NCI-H146 treated with DMSO at 0.1 percent for 48 hours (cell line): ENCODE measurements around the gene B4GALT6.

ENCODE experiments used
- DNase-seq: peaks from one replicate; lab custom pipeline; 2025; ENCODE audit not compliant: unreplicated experiment; lab: John Stamatoyannopoulos, UW

B4GALT6 gene

GRCh38 chr18:31596081-31596872 is 88.1 kb downstream of the B4GALT6 start:
- no peak for DNase-seq

- no peak for DNase-seq
These were observed 89.1 kb downstream of the B4GALT6 start for GRCh38 chr18:31595121-31595771.

GRCh38 chr18:31592506-31593157 is 91.7 kb downstream of the B4GALT6 start:
- no peak for DNase-seq

GRCh38 chr18:31591628-31592027 is 92.8 kb downstream of the B4GALT6 start, which contains the start of gene TTR:
TTR (plus strand) TSS chr18:31591877; CDS start chr18:31591903, 26 bp downstream.
- DNase-seq, result no peak

- DNase-seq, result no peak
These were observed 93.3 kb downstream of the B4GALT6 start for GRCh38 chr18:31591113-31591512.

GRCh38 chr18:31590570-31590969 is 93.8 kb downstream of the B4GALT6 start:
- no peak for DNase-seq

- DNase-seq, result no peak
These were observed 96.9 kb downstream of the B4GALT6 start for GRCh38 chr18:31587529-31587928.

GRCh38 chr18:31586616-31587015 is 97.8 kb downstream of the B4GALT6 start:
- no peak for DNase-seq

- DNase-seq, result no peak
These were observed 98.4 kb downstream of the B4GALT6 start for GRCh38 chr18:31585991-31586390.

GRCh38 chr18:31583185-31583854 is 101.1 kb downstream of the B4GALT6 start:
- DNase-seq, result no peak

GRCh38 chr18:31581498-31582197 is 102.7 kb downstream of the B4GALT6 start:
- no peak for DNase-seq

GRCh38 chr18:31579375-31579774 is 105.0 kb downstream of the B4GALT6 start:
- DNase-seq, result no peak

- DNase-seq, result no peak
These were observed 106.3 kb downstream of the B4GALT6 start for GRCh38 chr18:31578126-31578525.

GRCh38 chr18:31577195-31577594 is 107.2 kb downstream of the B4GALT6 start:
- no peak for DNase-seq

GRCh38 chr18:31576670-31577069 is 107.7 kb downstream of the B4GALT6 start:
- no peak for DNase-seq

- no peak for DNase-seq
These were observed 108.7 kb downstream of the B4GALT6 start for GRCh38 chr18:31575515-31576257.

GRCh38 chr18:31574359-31574758 is 110.0 kb downstream of the B4GALT6 start:
- no peak for DNase-seq
